H1 (cell line): ENCODE measurements around the gene MEGF9. TPM values are rescaled to one million over a fixed set of nuclear protein-coding genes. Genes with fewer than 3 reads are reported as not detected.

Experiments
- CTCF ChIA-PET: fragments of 300-600 bp; sonication (Branson Sonifier 250); formaldehyde crosslinking; loops from one replicate; lab custom pipeline; 2021; ENCODE audit not compliant: partially characterized antibody; lab: Charles Lee
- POLR2A ChIA-PET: fragments of 300-600 bp; sonication (Branson Sonifier 250); formaldehyde crosslinking; loops from one replicate; lab custom pipeline; 2021; ENCODE audit warnings: inconsistent platforms; ENCODE audit not compliant: partially characterized antibody; lab: Charles Lee
- DNase-seq, 2 experiments: peaks; one replicate each; pipeline versions ENCODE4 v3.0.0 to v3.0.0-alpha.2; 2010 to 2022; ENCODE audit warnings: low spot score in 2 of 2, low read depth in 1 of 2, mixed read lengths in 1 of 2
- FAIRE-seq: peaks from 2 replicates; lab custom pipeline; 2011; peaks lifted over from hg19 to GRCh38; lab: Jason Lieb, UNC
- H2AFZ ChIP-seq: 2 replicates; pipeline ENCODE4 v1.8.1; 2012; ENCODE audit warnings: low read length, inconsistent platforms
- H2AK5ac ChIP-seq: 2 replicates; pipeline ENCODE4 v1.6.1; 2013; ENCODE audit warnings: low read depth, low read length
- H2BK120ac ChIP-seq: replicated peaks from 2 replicates; pipeline ENCODE3; 2013; ENCODE audit warnings: low read depth, low read length, inconsistent platforms
- H2BK12ac ChIP-seq: 2 replicates; pipeline ENCODE4 v1.6.1; 2013; ENCODE audit warnings: low read depth, low read length
- H2BK15ac ChIP-seq: 2 replicates; pipeline ENCODE4 v1.6.1; 2013; ENCODE audit warnings: low read length
- H2BK20ac ChIP-seq: 2 replicates; pipeline ENCODE4 v1.6.1; 2013; ENCODE audit warnings: low read length
- H2BK5ac ChIP-seq: 2 replicates; pipeline ENCODE4 v1.6.1; 2013; ENCODE audit warnings: low read depth, low read length
- H3K14ac ChIP-seq: 2 replicates; pipeline ENCODE4 v1.6.1; 2013; ENCODE audit warnings: inconsistent platforms; ENCODE audit not compliant: insufficient read length
- H3K18ac ChIP-seq: 2 replicates; pipeline ENCODE4 v1.6.1; 2013; ENCODE audit warnings: low read length; ENCODE audit errors: extremely low read depth
- H3K23ac ChIP-seq: 2 replicates; pipeline ENCODE4 v1.6.1; 2013; ENCODE audit warnings: inconsistent platforms; ENCODE audit not compliant: insufficient read length
- H3K23me2 ChIP-seq: 2 replicates; pipeline ENCODE4 v1.6.1; 2013; ENCODE audit warnings: low read depth, low read length
- H3K27ac ChIP-seq: 2 replicates; pipeline ENCODE4 v1.6.1; 2011; ENCODE audit warnings: low read depth, low read length, inconsistent platforms
- H3K27me3 ChIP-seq, 4 experiments: replicated peaks in 1 of 4; 1 replicate in 1 of 4; 2 replicates in 3 of 4; pipeline versions ENCODE4 v1.6.1 to v1.8.1; 2011 to 2013; ENCODE audit warnings: low read length in 3 of 4, mild to moderate bottlenecking in 3 of 4, inconsistent platforms in 2 of 4, mixed read lengths in 2 of 4, moderate library complexity in 1 of 4; ENCODE audit not compliant: control insufficient read depth in 3 of 4, insufficient read depth in 3 of 4; ENCODE audit errors: extremely low read depth in 1 of 4
- H3K36me3 ChIP-seq, 4 experiments: 2 replicates each; pipeline versions ENCODE4 v1.6.1 to v1.8.1; 2011 to 2013; ENCODE audit warnings: mild to moderate bottlenecking in 4 of 4, low read length in 3 of 4, moderate library complexity in 2 of 4, control low read depth in 1 of 4, inconsistent platforms in 1 of 4; ENCODE audit not compliant: insufficient read depth in 4 of 4, control insufficient read depth in 2 of 4
- H3K4ac ChIP-seq: replicated peaks from 2 replicates; pipeline ENCODE3; 2013; ENCODE audit warnings: low read length, low read depth, mixed read lengths, inconsistent platforms; ENCODE audit not compliant: insufficient read length
- H3K4me1 ChIP-seq, 4 experiments: replicated peaks in 1 of 4; 1 replicate in 1 of 4; 2 replicates in 3 of 4; pipeline versions ENCODE4 v1.6.1 to v1.8.1; 2011 to 2013; ENCODE audit warnings: low read length in 3 of 4, inconsistent platforms in 2 of 4, mixed read lengths in 1 of 4; ENCODE audit not compliant: insufficient read depth in 4 of 4, control insufficient read depth in 3 of 4
- H3K4me2 ChIP-seq, 2 experiments: 2 replicates each; pipeline versions ENCODE4 v1.6.1 to v1.8.1; 2011 to 2013; ENCODE audit warnings: low read depth in 2 of 2, low read length in 2 of 2, control low read depth in 1 of 2, inconsistent platforms in 1 of 2, mild to moderate bottlenecking in 1 of 2; ENCODE audit not compliant: insufficient read depth in 1 of 2
- H3K4me3 ChIP-seq, 4 experiments: fragments of 200-600, 300-600 bp in 1 of 4; sonication (generic), shearing (Covaris generic), sonication (Bioruptor Twin) in 1 of 4; 2 replicates each; pipeline versions ENCODE4 v1.5.1 to v1.8.1; 2011 to 2016; ENCODE audit warnings: low read length in 4 of 4, low read depth in 3 of 4, control low read depth in 2 of 4, inconsistent platforms in 2 of 4, mild to moderate bottlenecking in 2 of 4, mixed read lengths in 1 of 4, moderate library complexity in 1 of 4; ENCODE audit not compliant: insufficient read depth in 2 of 4; ENCODE audit errors: extremely low read depth in 1 of 4
- H3K56ac ChIP-seq: replicated peaks from 2 replicates; pipeline ENCODE3; 2013; ENCODE audit warnings: low read depth, mild to moderate bottlenecking, mixed read lengths, low read length, inconsistent platforms; ENCODE audit not compliant: insufficient read length
- H3K79me1 ChIP-seq: 2 replicates; pipeline ENCODE4 v1.6.1; 2013; ENCODE audit warnings: low read depth, low read length, control low read depth
- H3K79me2 ChIP-seq, 2 experiments: 2 replicates each; pipeline versions ENCODE4 v1.6.1 to v1.8.1; 2012 to 2013; ENCODE audit warnings: low read length in 2 of 2, mild to moderate bottlenecking in 2 of 2, inconsistent platforms in 1 of 2; ENCODE audit not compliant: insufficient read depth in 2 of 2, control insufficient read depth in 1 of 2
- H3K9ac ChIP-seq, 4 experiments: replicated peaks in 1 of 4; 1 replicate in 1 of 4; 2 replicates in 3 of 4; pipeline versions ENCODE4 v1.6.1 to v1.8.1; 2011 to 2013; ENCODE audit warnings: low read depth in 3 of 4, low read length in 3 of 4, control low read depth in 2 of 4, mild to moderate bottlenecking in 2 of 4, moderate library complexity in 2 of 4, inconsistent platforms in 1 of 4; ENCODE audit errors: extremely low read depth in 1 of 4
- H3K9me3 ChIP-seq, 2 experiments: 2 replicates each; pipeline versions ENCODE4 v1.6.1 to v1.8.1; 2012 to 2013; ENCODE audit warnings: mild to moderate bottlenecking in 2 of 2, moderate library complexity in 2 of 2, control low read depth in 1 of 2, inconsistent platforms in 1 of 2, low read depth in 1 of 2, low read length in 1 of 2, mixed read lengths in 1 of 2; ENCODE audit not compliant: insufficient read depth in 2 of 2
- H4K20me1 ChIP-seq, 2 experiments: replicated peaks in 1 of 2; 2 replicates each; pipeline versions ENCODE3 to v1.8.1; 2011 to 2013; ENCODE audit warnings: inconsistent platforms in 2 of 2, low read length in 2 of 2, mild to moderate bottlenecking in 1 of 2; ENCODE audit not compliant: insufficient read depth in 2 of 2, control insufficient read depth in 1 of 2
- H4K5ac ChIP-seq: 2 replicates; pipeline ENCODE4 v1.6.1; 2013; ENCODE audit warnings: low read length, low read depth, mixed read lengths, inconsistent platforms; ENCODE audit not compliant: insufficient read length
- H4K8ac ChIP-seq: 2 replicates; pipeline ENCODE4 v1.8.0; 2013; ENCODE audit warnings: mild to moderate bottlenecking, moderate library complexity, low read length, inconsistent platforms; ENCODE audit not compliant: insufficient read depth; ENCODE audit errors: extremely low read depth
- H4K91ac ChIP-seq: replicated peaks from 2 replicates; pipeline ENCODE3; 2013; ENCODE audit warnings: low read length, mixed read lengths, inconsistent platforms; ENCODE audit not compliant: insufficient read length
- ATF2 ChIP-seq: IDR thresholded peaks from 2 replicates; pipeline ENCODE4 v1.6.1; 2012; ENCODE audit warnings: low read length, inconsistent platforms
- BCL11A ChIP-seq, 2 experiments: IDR thresholded peaks; one replicate each; pipeline ENCODE4 v1.6.1; 2011; ENCODE audit warnings: low read depth in 2 of 2, low read length in 2 of 2, mild to moderate bottlenecking in 2 of 2
- CEBPB ChIP-seq: IDR thresholded peaks from 2 replicates; pipeline ENCODE4 v1.6.1; 2012; ENCODE audit warnings: low read depth, low read length
- GABPA ChIP-seq: IDR thresholded peaks from 2 replicates; pipeline ENCODE4 v1.6.1; 2011; ENCODE audit warnings: mild to moderate bottlenecking, low read length, moderate library complexity, borderline replicate concordance; ENCODE audit not compliant: insufficient read depth
- JUND ChIP-seq: IDR thresholded peaks from 2 replicates; pipeline ENCODE4 v1.6.1; 2011; ENCODE audit warnings: mild to moderate bottlenecking, improper control_type of control experiment, low read length
- NANOG ChIP-seq: IDR thresholded peaks from 2 replicates; pipeline ENCODE4 v1.6.1; 2011; ENCODE audit warnings: low read length, low read depth, mild to moderate bottlenecking, inconsistent platforms; ENCODE audit not compliant: insufficient read depth, poor library complexity, severe bottlenecking
- RBBP5 ChIP-seq: IDR thresholded peaks from 2 replicates; pipeline ENCODE4 v1.7.1; 2012; ENCODE audit warnings: low read depth, mild to moderate bottlenecking, inconsistent platforms, low read length, moderate library complexity, borderline replicate concordance
- SP1 ChIP-seq: IDR thresholded peaks from 2 replicates; pipeline ENCODE4 v1.6.1; 2011; ENCODE audit warnings: low read depth, low read length
- USF2 ChIP-seq: IDR thresholded peaks from 2 replicates; pipeline ENCODE4 v1.6.1; 2011; ENCODE audit warnings: low read length, improper control_type of control experiment
- WGBS, 2 experiments: shearing (Covaris generic) in 1 of 2; methylation state at CpG; one replicate each; pipeline versions ENCODE4 v1.1.6 to v1.1.7; 2013 to 2015; ENCODE audit warnings: low lambda C conversion rate in 2 of 2, mixed read lengths in 2 of 2, inconsistent platforms in 1 of 2, low coverage in 1 of 2, missing lambda C conversion rate in 1 of 2; ENCODE audit not compliant: insufficient replicate concordance in 2 of 2, insufficient coverage in 1 of 2, insufficient read length in 1 of 2; ENCODE audit errors: extremely low coverage in 1 of 2, missing lambda C conversion rate in 1 of 2; 5-methylcytosine and 5-hydroxymethylcytosine counted together
- polyA plus RNA-seq, 7 experiments: library from polyadenylated mRNA; depleted of rRNA in 3 of 7; stranded (reverse) in 5 of 7; unstranded in 2 of 7; fragments of >200 nt in 5 of 7; fragments of 200-250 nt in 2 of 7; gene quantifications; 1 replicate in 5 of 7; 2 replicates in 1 of 7; 4 replicates in 1 of 7; pipeline versions ENCODE4 v1.2.1 to v1.2.3, GENCODE V29; 2011 to 2013; ENCODE audit warnings: missing spikeins in 2 of 7, mixed read lengths in 2 of 7
- total RNA-seq: library from RNA; stranded (reverse); fragmentation: NEBNext Ultra II Directional; extraction: Animal tissue kit (Norgen Biotek cat#: 25700); gene quantifications from 2 replicates; pipeline ENCODE4 v1.2.1, GENCODE V29; 2021

Gene MEGF9
- total and polyA plus RNA-seq, 2 of the 8 experiments (the other 6 are each of a cell fraction or from before 2014, with no cell fraction given): 0.45 to 1.8 TPM

DNA sequence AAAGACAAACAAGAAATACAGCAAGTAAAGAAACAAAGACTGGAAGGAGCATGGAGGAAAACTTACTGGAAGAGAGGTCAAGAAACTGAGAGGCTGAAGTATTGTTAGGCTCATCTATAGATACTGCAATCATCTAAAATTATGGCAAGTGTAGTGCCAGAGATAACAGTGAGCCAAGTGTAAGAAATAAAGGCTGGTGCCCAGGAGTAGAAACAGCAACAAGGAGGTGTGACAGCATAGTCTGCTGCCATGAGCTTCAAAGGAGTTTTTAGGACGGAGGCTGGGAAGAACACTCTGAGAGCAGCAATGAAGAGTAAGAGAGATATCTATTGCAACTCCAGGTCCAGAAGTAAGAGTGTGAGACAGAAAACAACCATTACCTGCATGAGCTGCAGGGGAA, 60.5 kb downstream of the MEGF9 start:
- CTCF ChIA-PET: interaction anchor here (0.8 to 1.5 kb wide), 4 partner anchors 22 to 42 kb away, joined by 3 to 4 read pairs (median 4); no protein-coding TSS in a partner anchor
- Histone ChIP-seq H4K5ac (no peak overlapping the region), H4K8ac (no peak overlapping the region), H4K20me1 (no peaks in the 10 kb centered on the region), H2BK15ac (no peak overlapping the region), H2AFZ (no peak overlapping the region), H2BK5ac (no peak overlapping the region), H3K79me2 (no peaks in the 10 kb centered on the region), H3K27me3 (no peaks in the 10 kb centered on the region), H3K27ac (no peak overlapping the region), H3K23ac (no peak overlapping the region), H3K56ac (no peak overlapping the region), H2BK12ac (no peak overlapping the region), H4K91ac (no peak overlapping the region), H3K18ac (no peak overlapping the region), H3K4me3 (no peak overlapping the region), H3K36me3 (no peaks in the 10 kb centered on the region), H3K79me1 (no peaks in the 10 kb centered on the region), H3K9ac (no peak overlapping the region), H3K4me1 (no peaks in the 10 kb centered on the region), H3K9me3 (no peaks in the 10 kb centered on the region), H3K14ac (no peak overlapping the region), H3K23me2 (no peaks in the 10 kb centered on the region), H2AK5ac (no peak overlapping the region), H3K4me2 (no peak overlapping the region), H3K4ac (no peak overlapping the region), H2BK20ac (no peak overlapping the region), H2BK120ac (no peak overlapping the region)
- 95% methylated on average over 1 of the region's 1 CpG; no CpG with 5 or more reads in 1 of the 2 experiments for WGBS, 2 experiments
- no peak for FAIRE-seq
- POLR2A ChIA-PET: no interaction called here
- DNase-seq: no peak
- TF ChIP-seq JUND (no peak), NANOG (no peak), SP1 (no peak), GABPA (no peak), CEBPB (no peak), USF2 (no peak), BCL11A (IDR thresholded peaks at IDR 0.05; ENCODE audit: low read depth in 2 of 2, low read length in 2 of 2) (no peak), RBBP5 (no peak), ATF2 (no peak)
